GM12891 (cell line): ENCODE results near the gene GIPC1.
"Not testable (repeated sequence)": the region's sequence is repeated elsewhere in the genome, so short reads cannot be mapped to it uniquely, and the experiment has no call there.

ENCODE experiments used
- DNase-seq: peaks from one replicate; pipeline ENCODE4 v3.0.0; 2011; ENCODE audit warnings: low spot score; ENCODE audit not compliant: insufficient read length
- FAIRE-seq: peaks from 2 replicates; lab custom pipeline; 2011; peaks lifted over from hg19 to GRCh38; lab: Jason Lieb, UNC
- PAX5 ChIP-seq: IDR thresholded peaks from 2 replicates; pipeline ENCODE4 v1.6.1; 2011; ENCODE audit warnings: low read length, moderate library complexity, mild to moderate bottlenecking; ENCODE audit not compliant: insufficient read depth, severe bottlenecking
- POLR2A ChIP-seq: IDR thresholded peaks from 2 replicates; pipeline ENCODE4 v1.6.1; 2011; ENCODE audit warnings: low read depth, low read length, control low read depth
- POLR2AphosphoS5 ChIP-seq: IDR thresholded peaks from 2 replicates; pipeline ENCODE4 v1.6.1; 2011; ENCODE audit warnings: low read depth, low read length, control low read depth
- POU2F2 ChIP-seq: IDR thresholded peaks from 2 replicates; pipeline ENCODE4 v1.6.1; 2011; ENCODE audit warnings: low read depth, mild to moderate bottlenecking, control low read depth, low read length, moderate library complexity
- SPI1 ChIP-seq: IDR thresholded peaks from 2 replicates; pipeline ENCODE4 v1.6.1; 2011; ENCODE audit warnings: low read depth, low read length, control low read depth
- TAF1 ChIP-seq: IDR thresholded peaks from 2 replicates; pipeline ENCODE4 v1.6.1; 2011; ENCODE audit warnings: low read depth, low read length, control low read depth

GIPC1 gene

DNA sequence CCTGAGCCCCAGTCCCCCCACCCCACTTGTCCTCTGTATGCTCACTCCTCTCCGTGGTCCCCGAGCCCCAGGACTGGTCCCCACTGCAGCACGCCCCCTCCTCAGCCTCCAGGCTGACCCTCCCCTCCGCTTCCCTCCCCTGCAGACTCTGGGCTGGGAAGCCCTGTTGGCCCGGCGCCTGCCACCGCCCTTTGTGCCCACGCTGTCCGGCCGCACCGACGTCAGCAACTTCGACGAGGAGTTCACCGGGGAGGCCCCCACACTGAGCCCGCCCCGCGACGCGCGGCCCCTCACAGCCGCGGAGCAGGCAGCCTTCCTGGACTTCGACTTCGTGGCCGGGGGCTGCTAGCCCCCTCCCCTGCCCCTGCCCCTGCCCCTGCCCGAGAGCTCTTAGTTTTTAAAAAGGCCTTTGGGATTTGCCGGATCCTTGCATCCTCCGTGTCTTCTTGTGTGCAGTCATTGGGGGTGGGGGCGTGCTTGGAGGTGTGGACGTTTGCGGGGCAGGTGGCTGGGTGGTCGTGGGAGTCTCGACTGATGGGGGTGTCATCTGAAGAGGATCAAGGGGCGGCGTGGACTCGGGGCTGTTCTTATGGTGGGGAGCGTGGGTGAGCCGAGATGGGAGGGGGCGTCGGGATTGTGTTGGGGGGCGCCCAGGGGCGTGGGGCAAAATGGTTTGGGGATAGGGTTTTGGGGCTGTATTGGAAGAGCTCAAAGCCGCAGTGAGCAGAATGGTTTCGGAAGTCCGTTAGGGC lies 24.3 kb downstream of the GIPC1 start:
- FAIRE-seq = no peak
- TF ChIP-seq TAF1 (no peak), POLR2A (no peak), PAX5 (no peak), SPI1 (no peak), POLR2AphosphoS5 (no peak), POU2F2 (no peak)

DNA sequence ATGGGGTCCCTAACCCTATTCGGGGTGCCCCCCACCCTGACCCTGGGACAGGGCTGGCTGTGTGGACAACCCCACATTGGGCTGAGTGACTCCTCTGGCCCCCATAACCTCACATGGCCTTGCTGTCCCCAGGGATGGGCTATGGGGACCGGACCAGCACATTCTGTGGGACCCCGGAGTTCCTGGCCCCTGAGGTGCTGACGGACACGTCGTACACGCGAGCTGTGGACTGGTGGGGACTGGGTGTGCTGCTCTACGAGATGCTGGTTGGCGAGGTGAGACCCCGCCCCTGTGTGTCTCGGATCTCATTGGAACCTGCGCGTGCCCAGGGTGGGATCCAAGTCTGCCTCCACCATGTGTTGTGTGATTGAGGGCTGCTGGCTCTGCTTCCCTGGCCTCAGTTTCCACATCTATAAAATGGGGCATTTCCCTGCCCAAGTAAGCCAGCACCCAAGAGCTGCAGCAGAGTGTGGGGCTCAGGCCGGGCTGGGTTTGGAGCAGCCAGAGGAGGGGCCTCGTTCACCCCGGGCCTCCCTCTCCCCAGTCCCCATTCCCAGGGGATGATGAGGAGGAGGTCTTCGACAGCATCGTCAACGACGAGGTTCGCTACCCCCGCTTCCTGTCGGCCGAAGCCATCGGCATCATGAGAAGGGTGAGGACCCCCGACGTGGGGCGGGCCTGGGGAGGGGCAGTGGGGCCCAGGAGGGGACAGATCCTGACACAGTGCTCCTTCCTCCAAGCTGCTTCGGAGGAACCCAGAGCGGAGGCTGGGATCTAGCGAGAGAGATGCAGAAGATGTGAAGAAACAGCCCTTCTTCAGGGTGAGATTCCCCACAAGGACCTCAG lies 25.7 kb downstream of the GIPC1 start:
- DNase-seq = no peak
- FAIRE-seq = no peak
- no peak for TF ChIP-seq SPI1

More for the DNA sequence above, 24.3 kb downstream of the GIPC1 start:
- DNase-seq = peak; percentile 40

DNA sequence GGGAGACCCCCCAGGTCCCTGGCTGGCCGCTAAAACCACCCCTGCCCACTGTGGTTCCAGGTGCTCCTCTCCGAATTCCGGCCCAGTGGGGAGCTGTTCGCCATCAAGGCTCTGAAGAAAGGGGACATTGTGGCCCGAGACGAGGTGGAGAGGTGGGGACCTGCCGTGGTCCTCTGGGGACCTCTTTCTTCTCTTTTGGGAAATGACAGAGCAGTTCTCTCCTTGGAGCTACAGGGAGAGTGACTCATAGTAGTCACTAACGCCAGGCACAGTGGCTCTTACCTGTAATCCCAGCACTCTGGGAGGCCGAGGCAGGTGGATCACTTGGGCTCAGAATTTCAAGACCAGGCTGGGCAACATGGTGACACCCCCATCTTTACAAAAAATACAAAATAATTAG lies 28.1 kb downstream of the GIPC1 start:
- no peak for DNase-seq
- no peak for FAIRE-seq

DNA sequence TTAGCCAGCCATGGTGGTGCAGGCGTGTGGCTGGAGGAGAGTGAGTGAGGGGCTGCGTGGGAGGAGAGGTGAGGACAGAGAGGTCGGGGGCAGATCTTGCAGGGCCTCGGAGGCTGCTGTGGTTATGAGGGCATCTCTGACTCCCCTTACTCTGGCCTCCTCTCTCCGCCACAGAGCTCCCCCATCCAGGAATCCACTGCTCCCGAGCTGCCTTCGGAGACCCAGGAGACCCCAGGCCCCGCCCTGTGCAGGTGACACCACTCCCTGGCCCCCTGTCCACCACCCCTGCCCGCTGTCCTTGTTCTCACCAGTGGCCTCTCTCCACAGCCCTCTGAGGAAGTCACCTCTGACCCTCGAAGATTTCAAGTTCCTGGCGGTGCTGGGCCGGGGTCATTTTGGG lies 28.5 kb downstream of the GIPC1 start:
- TF ChIP-seq SPI1 (no peak), PAX5 (no peak), POLR2A (no peak), POLR2AphosphoS5 (no peak), POU2F2 (no peak), TAF1 (no peak)
- no peak for FAIRE-seq

More for the DNA sequence above, 28.1 kb downstream of the GIPC1 start:
- TF ChIP-seq POLR2AphosphoS5 (no peak), SPI1 (no peak), POLR2A (no peak), POU2F2 (no peak), TAF1 (no peak), PAX5 (no peak)

DNA sequence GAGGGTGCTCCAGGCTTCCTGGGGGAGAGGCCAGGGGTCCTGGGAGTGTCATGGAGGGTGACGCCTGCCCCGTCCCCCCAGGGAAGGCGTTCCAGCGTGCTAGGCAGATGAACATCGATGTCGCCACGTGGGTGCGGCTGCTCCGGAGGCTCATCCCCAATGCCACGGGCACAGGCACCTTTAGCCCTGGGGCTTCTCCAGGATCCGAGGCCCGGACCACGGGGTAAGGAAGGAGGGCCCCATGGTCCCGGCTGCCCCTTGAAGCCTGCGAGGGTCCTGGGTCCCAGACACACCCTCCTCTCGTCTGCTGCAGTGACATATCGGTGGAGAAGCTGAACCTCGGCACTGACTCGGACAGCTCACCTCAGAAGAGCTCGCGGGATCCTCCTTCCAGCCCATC lies 32.2 kb downstream of the GIPC1 start:
- FAIRE-seq = no peak
- TF ChIP-seq SPI1 (no peak), POLR2AphosphoS5 (no peak), POLR2A (no peak), TAF1 (no peak), POU2F2 (no peak), PAX5 (no peak)

More for the DNA sequence above, 28.5 kb downstream of the GIPC1 start:
- DNase-seq = no peak

DNA sequence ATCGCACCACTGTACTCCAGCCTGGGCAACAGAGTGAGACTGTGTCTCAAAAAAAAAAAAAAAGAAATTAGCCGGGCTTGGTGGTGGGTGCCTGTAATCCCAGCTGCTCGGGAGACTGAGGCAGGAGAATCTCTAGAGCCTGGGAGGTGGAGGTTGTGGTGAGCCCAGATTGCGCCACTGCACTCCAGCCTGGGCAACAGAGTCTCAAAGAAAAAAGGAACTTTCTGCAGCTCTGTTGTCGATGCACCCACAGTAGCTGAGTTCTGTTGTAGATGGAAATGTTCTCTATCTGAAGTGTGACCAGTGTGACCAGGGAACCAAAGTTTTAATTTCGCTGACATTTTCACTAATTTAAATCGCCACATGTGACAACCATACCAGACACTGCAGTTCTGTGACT lies 33.5 kb downstream of the GIPC1 start:
- not testable (repeated sequence) for DNase-seq, FAIRE-seq

More for the DNA sequence above, 32.2 kb downstream of the GIPC1 start:
- DNase-seq = no peak

DNA sequence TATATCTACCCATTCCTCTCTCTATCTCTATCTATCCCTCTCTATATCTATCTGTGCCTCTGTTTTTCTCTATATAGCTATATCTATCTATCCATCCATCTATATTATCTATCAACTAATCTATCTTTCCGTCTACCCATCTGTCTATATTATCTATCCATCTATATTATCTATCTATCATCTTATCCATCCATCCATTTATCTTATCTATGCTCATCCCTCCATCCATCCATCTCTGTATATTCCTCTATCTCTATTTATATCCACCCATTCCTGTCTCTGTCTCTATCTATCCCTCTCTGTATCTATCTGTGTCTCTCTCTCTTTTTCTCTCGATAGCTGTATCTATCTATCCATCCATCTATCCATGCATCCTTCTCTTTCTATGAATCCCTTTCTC lies 35.0 kb downstream of the GIPC1 start:
- FAIRE-seq (no peak), DNase-seq (no peak)
- TF ChIP-seq TAF1 (no peak), PAX5 (no peak), SPI1 (no peak), POU2F2 (no peak)

- no peak for TF ChIP-seq POU2F2
- no peak for TF ChIP-seq TAF1
- no peak for TF ChIP-seq PAX5
- TF ChIP-seq POLR2AphosphoS5 = no peak
- no peak for TF ChIP-seq SPI1
- no peak for TF ChIP-seq POLR2A
- DNase-seq (no peak), FAIRE-seq (no peak)
Measured at GRCh38 chr19:14459703-14460102, 36.2 kb downstream of the GIPC1 start.

DNA sequence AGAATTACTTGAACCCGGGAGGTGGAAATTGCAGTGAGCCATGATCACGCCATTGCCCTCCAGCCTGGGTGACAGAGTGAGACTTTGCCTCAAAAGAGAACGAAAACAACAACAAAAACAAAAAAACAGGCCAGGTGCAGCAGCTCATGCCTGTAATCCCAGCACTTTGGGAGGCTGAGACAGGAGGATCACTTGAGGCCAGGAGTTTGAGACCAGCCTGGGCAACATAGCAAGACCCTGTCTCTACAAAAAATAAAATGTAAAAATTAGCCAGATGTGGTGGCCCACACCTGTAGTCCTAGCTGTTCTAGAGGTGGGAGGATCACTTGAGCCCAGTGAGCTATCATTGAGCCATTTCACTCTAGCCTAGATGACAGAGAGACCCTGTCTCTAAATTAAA lies 43.6 kb downstream of the GIPC1 start:
- not testable (repeated sequence) for DNase-seq, FAIRE-seq

DNA sequence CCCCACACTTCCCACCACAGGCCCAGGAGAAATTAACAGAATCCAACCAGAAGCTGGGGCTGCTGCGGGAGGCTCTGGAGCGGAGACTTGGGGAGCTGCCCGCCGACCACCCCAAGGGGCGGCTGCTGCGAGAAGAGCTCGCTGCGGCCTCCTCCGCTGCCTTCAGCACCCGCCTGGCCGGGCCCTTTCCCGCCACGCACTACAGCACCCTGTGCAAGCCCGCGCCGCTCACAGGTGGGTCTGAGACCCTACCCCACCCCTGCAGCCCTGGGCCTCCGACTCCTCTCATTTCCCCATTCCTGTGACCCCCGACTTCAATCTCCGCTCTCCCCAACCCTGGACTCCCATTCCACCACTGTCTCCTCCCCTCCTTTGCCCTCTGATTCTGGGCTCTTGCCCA lies 45.1 kb downstream of the GIPC1 start:
- FAIRE-seq (no peak), DNase-seq (no peak)
- no peak for TF ChIP-seq POLR2A
- TF ChIP-seq TAF1 = no peak
- no peak for TF ChIP-seq POU2F2
- no peak for TF ChIP-seq PAX5
- TF ChIP-seq SPI1 = no peak
- no peak for TF ChIP-seq POLR2AphosphoS5
